ENCODE measurements around the gene BACH2. TPM values are rescaled to one million over a fixed set of nuclear protein-coding genes. Genes with fewer than 3 reads are reported as not detected.

BACH2 gene
- total RNA-seq, 2 experiments from 2014 or later = 157 to 170 TPM

DNA sequence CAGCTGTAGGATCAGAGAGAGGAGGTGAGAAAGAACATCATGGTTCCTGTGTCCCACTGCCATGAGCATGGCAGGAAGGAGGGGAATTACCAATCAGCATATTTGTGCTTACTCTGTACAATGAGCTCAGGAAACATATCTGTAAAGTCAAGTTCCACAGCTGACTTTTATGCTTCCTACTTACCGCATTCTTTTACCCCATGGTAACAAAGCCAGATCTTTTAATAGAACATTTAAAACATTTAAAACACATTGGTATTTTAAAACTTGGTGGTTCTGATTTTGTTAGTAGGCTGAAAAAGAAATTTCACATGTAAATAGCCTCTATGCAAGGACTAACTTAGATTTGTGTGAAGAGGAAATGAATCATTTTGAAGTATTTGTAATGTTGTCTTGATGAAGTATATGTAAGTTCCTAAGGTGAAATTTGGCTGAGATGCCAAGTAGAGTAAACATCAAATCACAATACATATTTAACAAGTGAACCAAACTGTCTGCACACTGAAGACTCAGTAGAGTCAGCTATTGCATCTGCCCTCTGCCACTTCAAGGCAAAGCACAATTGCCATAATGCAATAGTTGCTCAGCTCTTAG, 287.6 kb downstream of the BACH2 start:
- ChIA-PET CTCF (no interaction called here), POLR2A (interaction anchor here (0.9 kb wide), 1 partner anchor 28 kb away, joined by 3 read pairs; no protein-coding TSS in a partner anchor)
- Mint-ChIP-seq H3K27ac (peak overlapping the region; percentile 51), H3K4me1 (ENCODE audit: low read depth) (peaks cover 57% of the 10 kb centered on the region), H3K4me3 (no peak overlapping the region), H3K27me3 (no peaks in the 10 kb centered on the region), H3K9me3 (no peaks in the 10 kb centered on the region), H3K36me3 (ENCODE audit: low read depth) (peaks cover 50% of the 10 kb centered on the region)
- no peak for TF ChIP-seq CTCF (IDR thresholded peaks at IDR 0.05)
- Histone ChIP-seq H3K9me3 (ENCODE audit: control insufficient read depth in 1 of 2, insufficient read depth in 1 of 2, low read length in 2 of 2) (no peaks in the 10 kb centered on the region), H3K36me3 (ENCODE audit: insufficient read depth, low read length) (peaks cover 44% of the 10 kb centered on the region), H3K27ac (ENCODE audit: low read depth in 1 of 2, low read length in 2 of 2) (no peak overlapping the region), H3K4me1 (ENCODE audit: insufficient read depth, low read length) (no peaks in the 10 kb centered on the region), H3K27me3 (ENCODE audit: control insufficient read depth in 1 of 2, insufficient read depth in 2 of 2, low read length in 2 of 2) (no peaks in the 10 kb centered on the region), H3K4me3 (ENCODE audit: low read length) (no peak overlapping the region)
- no peak for ATAC-seq (ENCODE audit: poor library complexity)
- no peak for DNase-seq
- intact Hi-C loops (cut with DNase I, micrococcal nuclease) = no loop called here

GRCh38 chr6:90008189-90008907, 288.3 kb downstream of the BACH2 start:
- no peak for DNase-seq
- Mint-ChIP-seq H3K27ac (peak overlapping the region; percentile 51), H3K9me3 (no peaks in the 10 kb centered on the region), H3K4me1 (ENCODE audit: low read depth) (peaks cover 57% of the 10 kb centered on the region), H3K4me3 (no peak overlapping the region), H3K36me3 (ENCODE audit: low read depth) (peaks cover 46% of the 10 kb centered on the region), H3K27me3 (no peaks in the 10 kb centered on the region)
- POLR2A ChIA-PET = interaction anchor here (0.9 kb wide), 1 partner anchor 29 kb away, joined by 3 read pairs; no protein-coding TSS in a partner anchor
- Histone ChIP-seq H3K36me3 (ENCODE audit: insufficient read depth, low read length) (peaks cover 48% of the 10 kb centered on the region), H3K4me3 (ENCODE audit: low read length) (no peak overlapping the region), H3K4me1 (ENCODE audit: insufficient read depth, low read length) (no peaks in the 10 kb centered on the region), H3K9me3 (ENCODE audit: control insufficient read depth in 1 of 2, insufficient read depth in 1 of 2, low read length in 2 of 2) (no peaks in the 10 kb centered on the region), H3K27ac (ENCODE audit: low read depth in 1 of 2, low read length in 2 of 2) (no peak overlapping the region), H3K27me3 (ENCODE audit: control insufficient read depth in 1 of 2, insufficient read depth in 2 of 2, low read length in 2 of 2) (no peaks in the 10 kb centered on the region)
- no peak for ATAC-seq (ENCODE audit: poor library complexity)
- no peak for TF ChIP-seq CTCF (IDR thresholded peaks at IDR 0.05)
- intact Hi-C loops (cut with DNase I, micrococcal nuclease) = no loop called here
- CTCF ChIA-PET = no interaction called here

DNA sequence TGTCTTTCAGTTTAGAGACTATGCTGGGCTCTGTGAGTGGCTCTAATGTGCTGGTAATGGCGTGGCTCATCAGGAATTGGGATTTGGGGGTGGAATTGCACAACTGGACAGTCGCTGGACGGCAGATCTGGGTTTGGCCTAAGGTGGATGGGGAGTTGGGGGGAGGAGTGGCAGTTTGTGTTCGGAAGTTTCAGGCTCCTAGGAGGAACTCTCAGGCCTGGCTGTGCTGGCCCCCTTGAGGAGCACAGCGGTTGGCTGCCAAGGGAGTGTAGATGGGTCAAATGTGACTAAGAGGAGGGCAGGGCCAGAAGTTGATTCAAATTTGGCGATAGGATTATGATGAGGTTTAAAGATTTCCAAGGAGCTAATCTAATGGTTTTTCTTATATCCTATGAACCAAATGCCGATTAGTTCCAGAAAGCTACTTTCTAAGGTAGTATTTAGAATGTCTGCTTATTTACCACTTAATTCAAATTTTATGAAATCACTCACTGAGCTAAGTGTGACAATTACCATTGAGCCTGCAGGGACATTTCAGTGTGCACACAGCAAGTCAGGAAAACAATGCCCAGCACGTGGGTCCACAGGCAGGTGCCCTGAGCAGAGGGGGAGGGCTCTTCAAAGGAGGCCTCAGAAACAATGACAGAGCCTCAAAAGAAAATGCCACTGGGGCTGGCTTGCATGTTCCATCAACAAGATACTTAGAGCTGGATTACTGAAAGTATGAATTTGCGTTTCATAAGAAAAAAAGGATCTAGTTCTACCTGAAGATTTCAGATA, 291.4 kb downstream of the BACH2 start:
- Histone ChIP-seq H3K27me3 (ENCODE audit: control insufficient read depth in 1 of 2, insufficient read depth in 2 of 2, low read length in 2 of 2) (no peaks in the 10 kb centered on the region), H3K36me3 (ENCODE audit: insufficient read depth, low read length) (peaks cover 56% of the 10 kb centered on the region), H3K27ac (ENCODE audit: low read depth in 1 of 2, low read length in 2 of 2) (no peak overlapping the region), H3K4me3 (ENCODE audit: low read length) (no peak overlapping the region), H3K9me3 (ENCODE audit: control insufficient read depth in 1 of 2, insufficient read depth in 1 of 2, low read length in 2 of 2) (no peaks in the 10 kb centered on the region), H3K4me1 (ENCODE audit: insufficient read depth, low read length) (no peaks in the 10 kb centered on the region)
- DNase-seq (no peak), ATAC-seq (ENCODE audit: poor library complexity) (no peak)
- TF ChIP-seq CTCF (IDR thresholded peaks at IDR 0.05) = no peak
- CTCF ChIA-PET = no interaction called here
- Mint-ChIP-seq H3K4me3 (no peak overlapping the region), H3K4me1 (ENCODE audit: low read depth) (peaks cover 36% of the 10 kb centered on the region), H3K27ac (no peak overlapping the region), H3K9me3 (no peaks in the 10 kb centered on the region), H3K27me3 (no peaks in the 10 kb centered on the region), H3K36me3 (ENCODE audit: low read depth) (peaks cover 30% of the 10 kb centered on the region)
- POLR2A ChIA-PET = interaction anchor here (1.4 kb wide), 1 partner anchor 27 kb away, joined by 3 read pairs; no protein-coding TSS in a partner anchor
- intact Hi-C loops (cut with DNase I, micrococcal nuclease) = no loop called here
